Fibroblast of peridontal ligament (primary cell): ENCODE results near the gene COA5.

ENCODE experiments used
- DNase-seq: peaks from one replicate; pipeline ENCODE4 v3.0.0-alpha.2; 2010; ENCODE audit errors: extremely low read depth

Gene COA5, protein sequence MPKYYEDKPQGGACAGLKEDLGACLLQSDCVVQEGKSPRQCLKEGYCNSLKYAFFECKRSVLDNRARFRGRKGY

DNA sequence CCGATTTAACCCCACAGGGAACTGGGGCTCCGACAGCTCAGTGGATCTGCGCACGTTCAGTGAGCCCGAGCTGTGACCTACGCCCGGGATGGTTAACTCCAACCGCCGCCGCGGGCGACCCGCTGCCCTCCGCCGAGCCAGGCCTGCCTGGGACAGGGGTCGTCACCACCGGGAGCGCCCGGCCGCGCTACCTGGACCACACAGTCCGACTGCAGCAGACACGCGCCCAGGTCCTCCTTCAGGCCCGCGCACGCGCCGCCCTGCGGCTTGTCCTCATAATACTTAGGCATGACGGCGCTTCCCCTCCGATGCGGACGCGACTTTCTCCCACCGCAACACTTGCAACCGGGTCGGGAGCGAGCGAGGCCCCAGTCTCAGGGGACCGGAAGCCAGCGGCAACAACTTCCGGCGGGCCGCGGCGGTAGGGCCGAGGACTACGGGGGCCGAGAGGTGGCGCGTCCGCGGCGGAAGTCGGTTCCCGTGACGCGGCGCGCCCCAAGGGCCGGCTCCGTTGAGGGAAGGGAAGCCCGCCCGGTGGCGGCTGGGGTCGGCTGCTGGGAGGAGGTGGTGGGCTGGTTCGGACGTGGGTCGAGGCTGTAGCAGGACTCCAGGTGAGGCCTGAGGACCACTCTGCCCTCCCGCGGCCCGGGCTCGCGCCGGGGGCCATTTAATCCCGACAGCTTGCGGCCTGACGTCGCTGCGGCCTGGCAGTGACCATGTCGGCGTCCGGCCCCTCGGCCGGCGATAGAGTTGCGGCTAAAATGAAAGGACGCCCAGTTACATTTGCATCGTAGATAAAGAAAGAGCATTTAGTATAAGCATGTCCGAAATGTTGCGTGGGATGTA lies at the start of gene COA5, which contains the start of gene UNC50:
COA5 (minus strand) TSS at position 397 of the 846 bp plus-strand sequence; CDS start at position 290, 107 bp downstream.
UNC50 (plus strand) TSS at position 474 of the 846 bp plus-strand sequence. CDS start 1,171 bp downstream, outside the sequence.
- peak; percentile 86 for DNase-seq

DNA sequence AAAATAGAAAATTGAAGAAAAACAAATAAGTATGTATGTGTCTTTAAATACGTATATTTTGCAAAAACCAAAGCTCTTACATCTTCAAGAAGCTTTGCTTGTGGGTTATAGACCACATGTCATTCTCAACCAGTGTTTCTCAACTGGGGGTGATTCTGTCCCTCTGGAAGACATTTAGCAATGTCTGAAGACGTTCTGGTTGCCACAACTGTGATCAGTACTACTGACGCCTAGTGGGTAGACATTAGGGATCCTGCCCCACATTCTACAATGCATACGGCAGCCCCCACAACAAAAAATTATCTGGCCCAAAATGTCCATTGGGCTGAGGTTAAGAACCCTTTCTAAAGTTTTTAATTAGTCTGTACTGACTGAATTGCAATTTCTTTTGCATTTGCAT lies 48.5 kb upstream of the COA5 start:
- no peak for DNase-seq

DNA sequence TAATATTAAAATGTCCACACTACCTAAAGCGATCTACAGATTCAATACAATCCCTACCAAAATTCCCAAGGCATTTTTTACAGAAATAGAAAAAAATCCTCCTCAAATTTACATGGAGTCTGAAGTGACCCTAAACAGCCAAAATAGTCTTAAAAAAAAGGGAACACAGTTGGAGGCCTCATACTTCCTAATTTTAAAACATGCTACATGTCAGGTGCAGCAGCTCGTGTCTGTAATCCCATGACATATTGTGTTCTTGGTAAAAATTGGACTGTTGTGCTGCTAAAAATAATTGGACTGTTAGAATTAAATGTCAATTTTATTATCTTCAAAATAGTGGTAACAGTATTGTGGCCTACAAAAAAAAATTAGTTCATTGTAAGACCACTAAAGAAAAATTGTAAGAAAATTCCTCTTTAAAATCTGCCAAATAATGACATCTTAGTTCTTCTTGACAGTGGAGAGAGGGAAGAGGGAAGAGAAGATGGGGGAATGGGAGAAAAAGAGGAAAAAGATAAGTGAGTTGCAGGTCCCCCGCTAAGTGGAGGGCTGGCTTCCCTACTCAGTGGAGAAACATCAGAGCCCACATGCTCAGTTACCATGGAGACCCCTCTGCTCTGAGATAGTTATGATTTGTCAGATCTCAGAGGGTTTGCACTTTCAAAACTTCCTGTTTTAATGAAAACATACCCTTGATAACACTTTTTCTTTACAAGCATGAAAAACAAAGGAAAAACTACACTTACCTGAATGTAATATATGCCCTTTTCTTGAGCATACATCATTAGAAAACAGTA lies 46.6 kb upstream of the COA5 start:
- no peak for DNase-seq

DNA sequence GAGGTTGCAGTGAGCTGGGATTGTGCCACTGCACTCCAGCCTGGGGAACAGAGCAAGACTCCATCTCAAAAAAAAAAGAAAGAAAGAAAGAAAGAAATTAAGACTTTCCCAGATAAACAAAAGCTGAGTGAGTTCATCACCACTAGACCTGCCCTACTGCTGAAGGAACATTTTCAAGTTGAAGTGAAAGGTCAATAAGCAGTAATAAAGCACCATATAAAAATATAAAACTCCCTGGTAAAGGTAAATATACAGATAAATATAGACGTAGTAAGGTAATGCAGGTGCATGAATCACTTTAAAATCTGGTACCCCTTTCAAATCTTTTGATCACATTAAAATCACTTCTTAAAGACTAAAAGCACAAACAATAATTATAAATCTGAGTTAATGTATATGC lies 42.7 kb upstream of the COA5 start:
- no peak for DNase-seq

DNA sequence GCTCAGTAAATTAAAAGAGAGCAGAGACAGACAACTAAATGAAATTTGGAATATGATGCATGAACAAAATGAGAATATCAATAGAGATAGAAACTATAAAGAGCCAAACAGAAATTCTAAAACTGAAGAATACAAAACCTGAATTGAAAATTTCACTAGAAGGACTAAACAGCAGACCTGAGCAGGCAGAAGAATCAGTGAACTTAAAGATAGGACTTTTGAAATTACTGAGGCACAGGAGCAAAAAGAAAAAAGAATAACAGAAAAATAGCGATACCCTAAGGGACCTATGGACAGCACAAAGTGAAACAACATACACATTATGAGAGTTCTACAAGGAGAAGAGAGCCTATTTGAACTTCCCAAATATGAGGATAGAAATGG lies 41.7 kb upstream of the COA5 start:
- DNase-seq: no peak

DNA sequence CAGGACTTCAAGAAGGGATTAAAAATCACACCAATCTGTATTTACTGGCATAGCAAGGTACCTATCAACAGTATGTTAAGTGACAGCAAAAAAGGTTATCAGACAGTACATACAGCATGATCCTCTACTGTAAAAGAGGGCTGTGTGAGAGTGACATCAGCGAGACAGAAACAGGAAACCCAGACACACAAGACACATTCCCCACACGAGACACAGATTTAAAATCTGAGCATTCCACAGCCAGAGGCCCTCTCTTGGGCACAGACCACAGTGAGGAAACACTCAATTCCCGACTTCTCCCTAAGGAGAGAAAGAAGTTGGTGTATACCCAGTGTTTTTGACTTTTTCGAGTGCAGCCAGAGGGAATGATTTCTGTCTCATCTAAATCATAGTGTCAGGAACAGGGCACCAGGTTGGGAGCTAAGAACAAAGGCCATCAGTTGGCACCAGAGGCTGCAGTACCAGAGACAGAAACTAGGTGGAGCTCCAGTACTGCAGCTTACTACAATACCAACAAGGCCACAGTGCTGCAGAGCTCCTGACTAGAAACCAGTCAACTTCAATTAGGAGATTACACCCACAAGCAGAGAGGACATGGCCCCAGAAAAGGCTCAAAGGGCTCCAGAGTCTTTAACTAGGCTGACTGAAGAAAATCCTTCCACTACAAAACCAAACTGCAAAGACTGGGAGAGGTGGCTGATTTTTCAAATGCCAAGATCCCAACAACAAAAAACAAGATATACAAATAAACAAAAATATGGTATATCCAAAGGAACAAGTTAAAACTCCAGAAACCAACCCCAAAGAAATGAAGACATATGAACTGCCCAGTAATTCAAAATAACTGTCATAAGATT lies 41.1 kb upstream of the COA5 start:
- peak; percentile 83 for DNase-seq

DNA sequence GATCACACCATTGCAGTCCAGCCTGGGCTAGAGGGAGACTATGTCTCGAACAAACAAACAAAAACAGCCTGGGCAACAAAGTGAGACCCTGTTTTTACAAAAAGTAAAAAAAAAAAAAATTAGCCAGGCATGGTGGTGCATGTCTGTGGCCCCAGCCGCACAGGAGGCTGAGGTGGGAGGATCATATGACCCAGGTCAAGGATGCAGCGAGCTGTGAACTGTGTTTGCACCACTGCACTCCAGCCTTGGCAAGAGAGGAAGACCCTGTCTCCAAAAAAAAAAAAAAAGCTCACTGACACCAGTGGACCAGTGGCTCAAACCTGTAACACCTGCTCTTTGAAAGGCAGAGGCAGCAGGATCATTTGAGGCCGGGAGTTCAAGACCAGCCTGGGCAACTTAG lies 40.1 kb upstream of the COA5 start:
- DNase-seq: no peak

DNA sequence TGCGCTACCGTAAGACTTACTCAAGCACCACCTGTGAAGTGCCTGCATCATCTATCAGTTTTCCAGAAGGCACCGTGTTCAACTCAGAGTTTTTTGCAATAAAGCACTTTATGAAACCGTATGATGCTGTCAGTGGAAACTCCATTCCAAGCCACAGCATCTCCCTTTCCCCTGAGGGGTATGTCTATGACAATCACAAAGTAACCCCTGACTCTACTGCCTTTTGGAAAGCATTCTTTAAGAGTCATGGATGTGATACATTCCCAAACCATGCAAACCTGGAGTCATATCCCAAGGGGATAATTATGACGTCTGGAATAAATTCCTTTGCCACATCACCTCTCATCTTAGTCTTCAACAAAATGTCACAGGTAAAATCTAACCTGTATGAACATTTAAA lies 39.3 kb upstream of the COA5 start:
- DNase-seq: no peak

DNA sequence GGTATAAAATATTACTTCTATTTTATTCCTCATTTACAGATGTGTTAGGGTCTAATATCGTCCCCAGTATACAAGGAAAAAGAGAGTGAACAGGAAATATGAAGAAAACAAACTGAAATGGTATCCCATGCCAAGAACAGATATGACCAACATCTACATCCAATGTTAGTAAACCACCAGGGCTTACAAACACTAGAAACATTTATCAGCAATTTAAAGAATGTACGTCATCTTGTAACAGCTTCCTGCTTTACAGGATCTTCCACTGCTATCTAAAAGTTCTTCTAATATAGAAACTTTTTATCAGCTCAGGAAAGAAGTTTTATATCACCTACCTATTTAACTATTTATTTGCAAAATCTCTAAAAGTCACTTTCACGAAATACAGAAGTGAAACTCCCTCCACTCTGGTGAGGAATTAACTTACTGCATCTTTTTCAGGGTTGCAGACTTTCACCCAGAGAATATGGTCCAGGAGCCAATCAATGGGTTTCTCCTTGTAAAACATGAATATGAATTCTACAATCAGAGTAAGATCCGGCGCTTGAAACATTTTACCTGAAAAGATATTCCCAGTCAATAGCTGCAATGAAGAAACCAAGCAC lies 35.3 kb upstream of the COA5 start:
- no peak for DNase-seq

DNA sequence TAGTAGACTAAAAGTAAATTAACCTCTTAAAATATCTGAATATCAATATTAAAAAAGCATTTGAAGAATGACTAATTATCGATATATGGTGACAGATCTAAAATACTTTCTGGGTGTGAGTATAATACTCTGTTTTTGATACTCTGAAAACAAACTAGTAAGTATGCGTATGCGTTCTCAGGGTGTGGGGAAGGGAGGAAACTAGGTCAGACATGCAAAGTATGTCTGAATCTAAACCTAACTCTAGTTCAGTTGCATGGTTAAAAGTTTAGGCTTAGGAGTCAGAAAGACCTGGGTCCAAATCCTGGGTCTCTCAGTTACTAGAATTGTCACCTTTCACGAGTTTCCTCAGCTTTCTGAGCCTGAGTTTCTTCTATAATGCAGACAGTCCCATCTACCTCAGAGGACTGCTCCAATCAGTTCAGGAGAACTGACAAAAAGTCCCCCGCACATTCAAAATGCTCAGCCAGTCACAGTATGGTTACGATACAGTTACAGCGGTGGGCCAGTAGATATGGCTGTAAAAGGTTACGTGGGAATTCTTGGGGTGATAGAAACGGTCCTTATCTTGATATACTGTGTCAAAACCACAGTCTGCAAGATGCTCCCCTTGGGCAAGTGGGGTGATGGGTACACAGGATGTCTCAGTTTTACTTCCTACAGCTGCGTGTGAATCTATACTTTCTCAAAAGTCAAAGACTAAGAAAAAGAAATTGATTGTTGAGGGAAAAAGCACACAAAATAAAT lies 29.3 kb upstream of the COA5 start:
- DNase-seq: no peak

DNA sequence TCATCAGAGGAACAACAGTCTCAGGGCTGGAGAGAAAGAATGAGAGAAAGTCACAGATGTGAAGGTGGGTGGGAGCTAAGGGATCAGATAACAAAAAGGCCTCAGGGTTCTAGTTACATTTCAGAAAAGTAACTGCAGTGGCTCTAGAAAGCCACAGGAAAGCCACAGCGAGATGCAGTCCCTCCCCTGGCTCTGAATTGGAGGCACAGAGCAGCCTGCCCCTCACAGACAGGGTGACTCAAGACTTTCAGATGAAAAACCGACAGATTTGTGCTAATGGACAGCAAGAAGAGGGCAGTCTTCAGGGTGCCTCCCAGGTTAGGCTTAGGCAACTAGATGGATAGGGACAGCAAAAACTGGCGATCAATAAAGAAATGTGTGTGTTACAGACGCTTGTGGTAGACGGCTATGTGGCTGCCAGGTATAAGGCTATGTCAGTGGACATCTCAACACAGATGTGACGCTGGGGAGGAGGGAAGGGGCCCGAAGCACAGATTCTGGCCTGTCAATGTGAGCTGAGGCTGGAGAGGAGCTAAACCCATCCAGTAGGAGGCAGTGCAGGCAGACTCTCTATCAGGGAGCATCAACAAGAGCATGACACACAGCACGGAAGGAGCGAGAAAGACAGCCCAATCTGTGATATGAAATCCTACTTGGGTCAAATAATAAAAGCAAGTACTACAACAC lies 26.2 kb upstream of the COA5 start:
- no peak for DNase-seq

DNA sequence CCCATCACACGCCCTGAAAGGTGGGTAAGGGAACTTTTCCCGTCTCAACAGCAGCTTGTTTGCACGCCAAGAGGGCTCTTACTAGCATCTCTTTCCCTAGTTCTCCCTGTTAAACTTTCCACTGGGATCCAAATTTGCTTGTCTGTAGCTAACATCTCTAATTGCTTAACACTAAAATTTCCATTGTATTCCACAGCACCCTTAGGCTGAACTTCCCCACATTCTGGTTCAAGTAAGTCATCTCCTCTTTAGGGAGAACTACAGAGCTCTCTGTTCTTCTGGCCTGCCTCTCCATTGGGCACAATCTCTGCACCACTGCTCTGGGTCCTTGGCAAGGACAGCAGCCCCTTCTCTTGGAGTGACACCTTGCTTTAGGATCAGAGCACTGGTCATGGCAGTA lies 24.0 kb upstream of the COA5 start:
- no peak for DNase-seq

DNA sequence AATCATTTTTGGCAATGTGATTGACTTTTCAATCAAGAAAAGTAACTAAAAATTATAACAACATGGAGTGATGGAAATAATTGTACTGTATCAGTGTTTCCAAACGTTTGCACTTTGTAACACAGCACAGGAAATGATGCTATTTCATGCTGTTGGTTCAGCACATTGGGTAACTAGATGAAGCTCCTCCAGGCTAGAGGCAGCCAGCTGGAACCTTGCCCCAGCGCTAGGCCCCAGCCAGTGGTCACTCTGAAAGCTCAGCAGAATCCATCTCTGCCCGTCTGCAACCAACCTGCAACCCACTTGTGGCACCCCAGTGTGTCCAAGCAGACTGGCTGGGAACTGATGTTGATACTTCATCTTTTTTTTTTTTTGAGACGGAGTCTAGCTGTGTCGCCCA lies 15.3 kb upstream of the COA5 start:
- DNase-seq: peak; percentile 9

DNA sequence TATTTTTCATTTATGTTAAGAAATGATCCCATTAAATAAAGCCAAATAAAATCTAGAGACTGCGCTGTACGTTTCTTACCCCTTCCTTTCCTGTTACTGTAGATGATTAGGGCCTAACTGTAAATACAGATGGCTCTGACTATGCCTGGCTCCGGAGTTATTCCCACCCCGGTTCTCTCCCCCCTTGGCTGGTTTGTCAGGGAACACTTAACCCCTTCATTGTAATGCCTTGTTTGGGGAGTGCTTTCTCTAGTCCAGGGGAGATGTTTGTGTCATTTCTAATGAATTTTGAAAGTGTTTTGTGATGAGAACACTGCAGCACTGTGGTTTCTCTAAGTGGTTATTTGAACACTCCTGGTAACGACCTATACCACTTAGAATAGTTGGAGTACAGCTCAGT lies 8.8 kb upstream of the COA5 start:
- no peak for DNase-seq

DNA sequence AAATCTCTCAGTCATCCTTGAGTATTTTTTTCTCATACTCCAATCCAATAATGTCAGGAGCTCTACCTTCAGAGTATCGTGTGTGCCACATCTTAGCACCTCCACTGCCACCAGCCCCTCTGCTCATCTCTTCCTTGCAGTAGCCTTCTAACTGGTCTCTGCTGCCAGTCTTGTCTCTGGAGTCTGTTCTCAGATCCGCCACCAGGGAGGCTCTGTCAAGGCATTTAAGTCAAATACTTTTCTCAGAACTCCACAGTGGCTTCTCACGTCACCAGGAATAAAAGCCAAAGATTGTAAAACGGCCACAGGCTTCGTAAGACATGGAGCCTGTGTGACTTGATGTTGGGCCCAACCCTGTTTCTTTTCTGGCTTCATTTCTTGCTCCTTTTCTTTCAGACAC lies 7.2 kb upstream of the COA5 start:
- no peak for DNase-seq

DNA sequence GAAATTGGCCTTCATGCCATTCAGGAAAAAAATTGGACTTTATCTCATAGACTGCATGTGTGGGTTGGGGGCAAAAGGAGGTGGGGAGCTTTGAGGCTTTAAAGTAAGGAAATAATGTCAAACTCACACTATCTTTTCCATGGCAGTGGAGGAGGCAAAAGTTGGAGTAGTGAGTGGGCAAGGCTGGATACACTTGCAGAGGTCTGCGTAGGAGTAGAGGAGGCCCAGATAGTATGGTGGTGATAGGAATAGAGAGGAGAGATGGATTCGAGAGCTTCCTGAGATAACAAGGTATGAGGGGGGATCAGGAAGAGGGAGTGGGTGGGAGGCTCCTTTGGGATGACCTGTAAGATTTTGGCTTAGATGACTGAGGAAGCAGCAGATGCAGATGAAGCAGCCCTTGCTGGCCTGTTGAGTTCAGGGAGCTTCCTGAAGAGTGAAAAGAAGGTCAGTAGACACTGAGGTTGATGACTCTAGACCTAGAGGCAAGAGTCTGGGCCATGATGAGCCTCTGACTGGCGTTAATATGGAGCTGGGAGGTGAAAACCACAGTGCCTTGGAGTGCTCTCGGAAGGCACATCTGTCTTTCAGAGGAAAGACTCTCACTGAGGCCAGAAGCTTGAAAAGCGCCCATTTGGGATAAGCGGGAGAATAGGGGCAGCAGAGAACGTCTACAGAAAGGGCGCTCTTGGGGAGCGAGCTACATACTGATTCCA lies 5.9 kb upstream of the COA5 start:
- DNase-seq: no peak

DNA sequence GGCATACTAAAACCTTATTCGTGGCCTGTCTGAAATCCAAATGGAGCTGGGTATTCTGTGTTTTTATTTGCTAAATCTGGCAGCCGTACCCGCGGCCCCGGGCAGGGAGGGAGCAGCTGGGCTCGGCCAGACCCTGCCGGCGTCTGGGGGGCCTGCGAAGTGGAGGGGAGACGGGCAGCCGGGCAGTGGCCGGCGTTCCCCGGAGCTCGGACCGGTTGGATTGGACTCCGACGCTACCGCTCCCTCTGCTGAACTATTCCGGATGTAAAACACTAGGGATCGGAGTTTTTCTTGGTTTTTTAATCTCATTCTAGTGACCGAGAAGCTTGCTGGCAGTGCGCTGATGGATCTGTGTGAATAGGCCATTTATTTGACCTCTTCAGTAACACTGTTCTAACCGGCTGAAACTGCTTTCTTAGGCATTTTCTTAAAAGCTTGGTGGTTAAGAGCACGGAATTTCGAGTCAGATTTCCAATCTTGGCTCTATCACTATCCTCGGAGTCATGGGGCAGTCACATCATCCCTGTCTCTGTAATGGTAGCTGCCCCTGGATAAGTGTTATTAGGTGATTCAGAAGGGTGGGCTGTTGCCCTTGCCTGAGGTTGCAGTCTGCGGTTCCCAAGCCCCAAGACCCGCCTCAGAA lies 771 bp upstream of the COA5 start:
- DNase-seq: peak; percentile 67

DNA sequence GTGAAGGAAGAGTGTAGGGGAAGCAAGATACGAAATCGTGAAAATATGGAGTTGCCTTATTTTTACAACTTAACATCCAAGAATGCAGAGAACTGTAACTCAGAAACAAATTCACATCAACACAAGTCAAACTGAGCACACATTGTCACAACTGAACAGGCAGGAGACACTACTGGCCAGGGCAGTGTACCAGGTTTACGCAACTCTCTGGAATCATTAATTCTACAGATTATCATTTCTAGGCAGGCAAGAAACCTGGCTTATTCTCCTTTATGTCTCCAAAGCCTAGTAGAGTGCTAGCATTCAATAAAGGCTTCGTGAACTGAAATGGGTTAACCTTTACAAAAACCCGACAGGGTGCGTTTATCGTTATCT lies 584 bp downstream of the COA5 start:
- peak; percentile 35 for DNase-seq

DNA sequence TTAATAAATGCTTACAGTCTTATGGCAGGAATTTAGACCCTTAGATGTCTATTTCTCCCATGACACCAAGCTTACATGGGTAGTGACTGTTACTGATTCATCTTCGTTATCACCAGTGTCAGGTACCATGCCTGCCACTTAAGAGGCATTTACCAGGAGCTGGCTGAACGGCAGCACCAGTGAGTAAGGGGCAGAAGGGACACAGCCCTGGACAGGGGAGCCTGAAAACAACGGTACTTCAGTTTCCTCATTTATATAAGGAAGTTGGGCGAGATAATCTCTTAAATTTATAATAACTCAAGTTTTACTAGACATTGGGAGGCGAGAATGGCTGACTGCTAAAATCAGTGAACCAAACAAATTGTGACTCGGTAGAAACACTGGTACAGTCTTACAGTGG lies 1.2 kb downstream of the COA5 start:
- no peak for DNase-seq
